ENCODE results near the gene LRP5. TPM values are rescaled to one million over a fixed set of nuclear protein-coding genes. Genes with fewer than 3 reads are reported as not detected.

Gene LRP5
- total RNA-seq, 1 experiment from 2014 or later = 129 TPM

GRCh38 chr11:68357568-68357967, 45.2 kb downstream of the LRP5 start:
- Histone ChIP-seq H4K20me1 (ENCODE audit: insufficient read depth) (peaks cover 13% of the 10 kb centered on the region; the same call in 1 of the 2 replicates), H3K27ac (no peak overlapping the region), H3K4me3 (no peak overlapping the region), H3K4me1 (replicated peaks; ENCODE audit: insufficient read depth) (peaks cover 30% of the 10 kb centered on the region), H3K9me3 (ENCODE audit: insufficient read depth, low read depth) (no peaks in the 10 kb centered on the region), H2AFZ (no peak overlapping the region), H3K27me3 (ENCODE audit: insufficient read depth, low read depth) (no peaks in the 10 kb centered on the region), H3F3A (ENCODE audit: insufficient read depth, low read depth) (peaks cover 21% of the 10 kb centered on the region), H3K9me2 (ENCODE audit: insufficient read depth) (no peaks in the 10 kb centered on the region), H3K4me2 (no peak overlapping the region), H3K79me2 (ENCODE audit: low read depth) (peaks cover 20% of the 10 kb centered on the region), H3K36me3 (ENCODE audit: low read depth) (peaks cover 22% of the 10 kb centered on the region)
- ChIA-PET POLR2A (ENCODE audit: unreplicated experiment) (no interaction called here), CTCF (no interaction called here)
- BruUV-seq (replicated peaks) = no TSS peak
- no peak for TF ChIP-seq EZH2 (IDR thresholded peaks at IDR 0.05; ENCODE audit: low read depth)
- TF ChIP-seq, protein P1, sequence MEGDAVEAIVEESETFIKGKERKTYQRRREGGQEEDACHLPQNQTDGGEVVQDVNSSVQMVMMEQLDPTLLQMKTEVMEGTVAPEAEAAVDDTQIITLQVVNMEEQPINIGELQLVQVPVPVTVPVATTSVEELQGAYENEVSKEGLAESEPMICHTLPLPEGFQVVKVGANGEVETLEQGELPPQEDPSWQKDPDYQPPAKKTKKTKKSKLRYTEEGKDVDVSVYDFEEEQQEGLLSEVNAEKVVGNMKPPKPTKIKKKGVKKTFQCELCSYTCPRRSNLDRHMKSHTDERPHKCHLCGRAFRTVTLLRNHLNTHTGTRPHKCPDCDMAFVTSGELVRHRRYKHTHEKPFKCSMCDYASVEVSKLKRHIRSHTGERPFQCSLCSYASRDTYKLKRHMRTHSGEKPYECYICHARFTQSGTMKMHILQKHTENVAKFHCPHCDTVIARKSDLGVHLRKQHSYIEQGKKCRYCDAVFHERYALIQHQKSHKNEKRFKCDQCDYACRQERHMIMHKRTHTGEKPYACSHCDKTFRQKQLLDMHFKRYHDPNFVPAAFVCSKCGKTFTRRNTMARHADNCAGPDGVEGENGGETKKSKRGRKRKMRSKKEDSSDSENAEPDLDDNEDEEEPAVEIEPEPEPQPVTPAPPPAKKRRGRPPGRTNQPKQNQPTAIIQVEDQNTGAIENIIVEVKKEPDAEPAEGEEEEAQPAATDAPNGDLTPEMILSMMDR (conservative IDR thresholded peaks at IDR 0.05) = no peak
- intact Hi-C loops (cut with micrococcal nuclease; ENCODE audit: unreplicated experiment) = no loop called here
- DNase-seq = no peak

DNA sequence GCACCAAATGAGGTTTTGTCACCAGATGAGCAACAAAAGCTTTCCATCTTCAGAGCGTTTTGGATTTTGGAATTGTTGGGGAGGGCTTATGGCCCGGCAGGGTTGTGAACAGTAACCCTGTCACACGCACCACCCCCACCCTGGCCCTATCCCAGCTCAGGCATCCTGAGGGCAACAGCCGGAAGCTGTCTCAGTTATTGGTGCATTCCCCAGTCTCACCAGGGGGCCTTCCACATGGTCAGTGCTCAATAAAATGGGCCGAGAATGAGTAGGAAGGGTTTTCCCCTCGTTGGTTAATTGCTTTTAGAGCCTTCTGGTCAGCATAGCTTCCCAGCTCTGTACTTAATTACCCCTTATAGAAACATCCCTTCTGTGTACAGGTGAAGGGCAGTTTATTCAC, 46.0 kb downstream of the LRP5 start:
- CTCF ChIA-PET = no interaction called here

DNA sequence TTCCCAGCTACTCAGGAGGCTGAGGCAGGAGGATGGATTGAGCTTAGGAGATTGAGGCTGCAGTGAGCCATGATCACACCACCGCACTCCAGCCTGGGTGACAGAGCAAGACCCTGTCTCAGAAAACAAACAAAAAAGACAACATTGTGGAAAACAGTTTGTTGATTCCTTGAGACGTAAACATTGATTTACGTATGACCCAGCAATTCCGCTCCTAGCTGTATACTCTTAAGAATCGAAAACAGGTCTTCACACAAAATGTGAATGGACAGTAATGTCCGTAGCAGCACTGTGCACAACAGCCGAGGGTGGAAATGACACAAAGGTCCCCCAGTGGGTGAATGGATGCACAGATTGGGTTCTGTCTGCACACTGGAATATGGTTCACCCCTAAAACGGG, 49.3 kb downstream of the LRP5 start:
- no peak for DNase-seq
- CTCF ChIA-PET = no interaction called here
- Histone ChIP-seq H3K27me3 (ENCODE audit: insufficient read depth, low read depth) (no peaks in the 10 kb centered on the region), H3K36me3 (ENCODE audit: low read depth) (peaks cover 22% of the 10 kb centered on the region), H3K4me3 (no peak overlapping the region), H3K27ac (no peak overlapping the region), H3K9me3 (ENCODE audit: insufficient read depth, low read depth) (no peaks in the 10 kb centered on the region), H3K79me2 (ENCODE audit: low read depth) (0 out of 2 replicates have a peak, but pooled peaks cover 6% of the 10 kb centered on the region), H3K4me2 (no peak overlapping the region), H2AFZ (no peak overlapping the region), H3K9me2 (ENCODE audit: insufficient read depth) (no peaks in the 10 kb centered on the region), H3F3A (ENCODE audit: insufficient read depth, low read depth) (no peaks in the 10 kb centered on the region; the same call in 1 of the 2 replicates), H3K4me1 (replicated peaks; ENCODE audit: insufficient read depth) (no peaks in the 10 kb centered on the region), H4K20me1 (ENCODE audit: insufficient read depth) (peaks cover 3% of the 10 kb centered on the region; the same call in 1 of the 2 replicates)
- intact Hi-C loops (cut with micrococcal nuclease; ENCODE audit: unreplicated experiment) = no loop called here
- no TSS peak for BruUV-seq (replicated peaks)
- POLR2A ChIA-PET (ENCODE audit: unreplicated experiment) = no interaction called here
- TF ChIP-seq EZH2 (IDR thresholded peaks at IDR 0.05; ENCODE audit: low read depth) = no peak
- TF ChIP-seq, protein P1 (conservative IDR thresholded peaks at IDR 0.05) = no peak

More for the DNA sequence above, 46.0 kb downstream of the LRP5 start:
- H3K9me3 ChIP-seq (ENCODE audit: insufficient read depth, low read depth) = no peaks in the 10 kb centered on the region
- no peak overlapping the region for H2AFZ ChIP-seq
- no peaks in the 10 kb centered on the region for H3K27me3 ChIP-seq (ENCODE audit: insufficient read depth, low read depth)
- H3F3A ChIP-seq (ENCODE audit: insufficient read depth, low read depth) = peaks cover 13% of the 10 kb centered on the region
- H3K4me2 ChIP-seq = no peak overlapping the region
- peaks cover 13% of the 10 kb centered on the region; the same call in 1 of the 2 replicates for H4K20me1 ChIP-seq (ENCODE audit: insufficient read depth)
- POLR2A ChIA-PET (ENCODE audit: unreplicated experiment) = no interaction called here
- no TSS peak for BruUV-seq (replicated peaks)
- peaks cover 21% of the 10 kb centered on the region for H3K4me1 ChIP-seq (replicated peaks; ENCODE audit: insufficient read depth)
- H3K27ac ChIP-seq = no peak overlapping the region
- H3K4me3 ChIP-seq = no peak overlapping the region
- H3K79me2 ChIP-seq (ENCODE audit: low read depth) = peaks cover 20% of the 10 kb centered on the region
- no peak for TF ChIP-seq EZH2 (IDR thresholded peaks at IDR 0.05; ENCODE audit: low read depth)
- TF ChIP-seq, protein P1 (conservative IDR thresholded peaks at IDR 0.05) = no peak
- no peak for DNase-seq
- intact Hi-C loops (cut with micrococcal nuclease; ENCODE audit: unreplicated experiment) = no loop called here
- peaks cover 22% of the 10 kb centered on the region for H3K36me3 ChIP-seq (ENCODE audit: low read depth)
- no peaks in the 10 kb centered on the region for H3K9me2 ChIP-seq (ENCODE audit: insufficient read depth)
